Measurements from ENCODE around the gene SLC41A3.

Gene SLC41A3

GRCh38 chr3:126107203-126107939 lies 23.4 kb upstream of the SLC41A3 start:
- Histone ChIP-seq H3K4me3 (no peak overlapping the region), H3K9ac (no peak overlapping the region), H3K9me3 (no peaks in the 10 kb centered on the region), H4K20me1 (no peaks in the 10 kb centered on the region), H3K4me2 (no peak overlapping the region), H3K27me3 (no peaks in the 10 kb centered on the region), H3K4me1 (no peaks in the 10 kb centered on the region), H3K36me3 (no peaks in the 10 kb centered on the region), H3K27ac (no peak overlapping the region)
- TF ChIP-seq Cebpa-rat (IDR thresholded peaks at IDR 0.05) = no peak

- no peak for TF ChIP-seq Cebpa-rat (IDR thresholded peaks at IDR 0.05)
- Histone ChIP-seq H3K4me1 (no peaks in the 10 kb centered on the region), H4K20me1 (no peaks in the 10 kb centered on the region), H3K27me3 (no peaks in the 10 kb centered on the region), H3K36me3 (no peaks in the 10 kb centered on the region), H3K27ac (no peak overlapping the region), H3K9me3 (no peaks in the 10 kb centered on the region), H3K4me3 (no peak overlapping the region), H3K4me2 (no peak overlapping the region), H3K9ac (no peak overlapping the region)
Observed at GRCh38 chr3:126106336-126107202, 22.6 kb upstream of the SLC41A3 start.

- no peak overlapping the region for H3K4me2 ChIP-seq
- no peak for TF ChIP-seq Cebpa-rat (IDR thresholded peaks at IDR 0.05)
- H3K9me3 ChIP-seq = no peaks in the 10 kb centered on the region
Observed at GRCh38 chr3:126105691-126106187, 21.8 kb upstream of the SLC41A3 start.

GRCh38 chr3:126104742-126105605 lies 21.1 kb upstream of the SLC41A3 start:
- no peaks in the 10 kb centered on the region for H4K20me1 ChIP-seq
- no peaks in the 10 kb centered on the region for H3K36me3 ChIP-seq
- no peak overlapping the region for H3K4me3 ChIP-seq
- H3K9ac ChIP-seq = no peak overlapping the region
- no peak for TF ChIP-seq Cebpa-rat (IDR thresholded peaks at IDR 0.05)
- no peaks in the 10 kb centered on the region for H3K4me1 ChIP-seq
- no peak overlapping the region for H3K27ac ChIP-seq
- no peak overlapping the region for H3K4me2 ChIP-seq
- no peaks in the 10 kb centered on the region for H3K9me3 ChIP-seq
- no peaks in the 10 kb centered on the region for H3K27me3 ChIP-seq

More at GRCh38 chr3:126105691-126106187, 21.8 kb upstream of the SLC41A3 start:
- Histone ChIP-seq H3K4me3 (no peak overlapping the region), H3K9ac (no peak overlapping the region), H3K36me3 (no peaks in the 10 kb centered on the region), H4K20me1 (no peaks in the 10 kb centered on the region), H3K27ac (no peak overlapping the region), H3K27me3 (no peaks in the 10 kb centered on the region), H3K4me1 (no peaks in the 10 kb centered on the region)

- Histone ChIP-seq H3K4me3 (no peak overlapping the region), H3K4me1 (no peaks in the 10 kb centered on the region), H3K9ac (no peak overlapping the region), H3K27me3 (no peaks in the 10 kb centered on the region), H3K36me3 (no peaks in the 10 kb centered on the region), H3K9me3 (no peaks in the 10 kb centered on the region), H4K20me1 (no peaks in the 10 kb centered on the region), H3K27ac (no peak overlapping the region), H3K4me2 (no peak overlapping the region)
- no peak for TF ChIP-seq Cebpa-rat (IDR thresholded peaks at IDR 0.05)
Observed at GRCh38 chr3:126104028-126104635, 20.2 kb upstream of the SLC41A3 start.

- Histone ChIP-seq H3K4me2 (no peak overlapping the region), H4K20me1 (no peaks in the 10 kb centered on the region), H3K4me3 (no peak overlapping the region), H3K27me3 (no peaks in the 10 kb centered on the region), H3K9me3 (peaks cover 7% of the 10 kb centered on the region), H3K4me1 (no peaks in the 10 kb centered on the region), H3K9ac (no peak overlapping the region), H3K27ac (no peak overlapping the region), H3K36me3 (no peaks in the 10 kb centered on the region)
- peak; percentile 94 for TF ChIP-seq Cebpa-rat (IDR thresholded peaks at IDR 0.05)
Observed at GRCh38 chr3:126103121-126104027, 19.4 kb upstream of the SLC41A3 start.

- Histone ChIP-seq H4K20me1 (no peaks in the 10 kb centered on the region), H3K4me1 (no peaks in the 10 kb centered on the region), H3K9ac (no peak overlapping the region), H3K27me3 (no peaks in the 10 kb centered on the region), H3K4me2 (no peak overlapping the region), H3K9me3 (peaks cover 15% of the 10 kb centered on the region), H3K4me3 (no peak overlapping the region), H3K36me3 (no peaks in the 10 kb centered on the region), H3K27ac (no peak overlapping the region)
- TF ChIP-seq Cebpa-rat (IDR thresholded peaks at IDR 0.05) = no peak
Observed at GRCh38 chr3:126102530-126102951, 18.6 kb upstream of the SLC41A3 start.

- Histone ChIP-seq H3K4me2 (no peak overlapping the region), H3K4me1 (no peaks in the 10 kb centered on the region), H3K9me3 (peaks cover 20% of the 10 kb centered on the region), H3K27ac (no peak overlapping the region), H3K4me3 (no peak overlapping the region), H4K20me1 (no peaks in the 10 kb centered on the region), H3K9ac (no peak overlapping the region), H3K27me3 (no peaks in the 10 kb centered on the region), H3K36me3 (no peaks in the 10 kb centered on the region)
- TF ChIP-seq Cebpa-rat (IDR thresholded peaks at IDR 0.05) = no peak
Observed at GRCh38 chr3:126102011-126102410, 18.1 kb upstream of the SLC41A3 start.

Measured in BLaER1 (cell line).